HL-60/S4 (cell line): ENCODE results near the gene POLR2M.

Experiments used
- in situ Hi-C: fragments of 300-500 bp; cut with MboI; formaldehyde crosslinking; loops from 2 replicates; pipeline ENCODE4 v1.14.3; 2022; ENCODE audit warnings: low sequenced_read_pairs

Gene POLR2M

GRCh38 chr15:57691082-57691481 lies 15.4 kb upstream of the POLR2M start:
- in situ Hi-C loops = no loop called here

- in situ Hi-C loops = no loop called here
These were observed 13.8 kb upstream of the POLR2M start for GRCh38 chr15:57692709-57693108.

GRCh38 chr15:57694279-57694678 lies 12.2 kb upstream of the POLR2M start:
- in situ Hi-C loops = no loop called here

- in situ Hi-C loops = no loop called here
These were observed 10.4 kb upstream of the POLR2M start for GRCh38 chr15:57696146-57696545.

- in situ Hi-C loops = no loop called here
These were observed 8.9 kb upstream of the POLR2M start for GRCh38 chr15:57697588-57697987.

- in situ Hi-C loops = no loop called here
These were observed 8.3 kb upstream of the POLR2M start for GRCh38 chr15:57698243-57698642.

GRCh38 chr15:57698991-57699390 lies 7.5 kb upstream of the POLR2M start:
- in situ Hi-C loops = no loop called here

GRCh38 chr15:57703387-57703786 lies 3.1 kb upstream of the POLR2M start:
- in situ Hi-C loops = no loop called here

- in situ Hi-C loops = no loop called here
These were observed 2.1 kb upstream of the POLR2M start for GRCh38 chr15:57704441-57704840.

GRCh38 chr15:57705746-57706404 lies 639 bp upstream of the POLR2M start:
- in situ Hi-C loops = no loop called here

- in situ Hi-C loops = no loop called here
These were observed 1.5 kb downstream of the POLR2M start for GRCh38 chr15:57708047-57708446.

GRCh38 chr15:57718309-57718708 lies 11.8 kb downstream of the POLR2M start:
- in situ Hi-C loops = no loop called here

- in situ Hi-C loops = no loop called here
These were observed 14.4 kb downstream of the POLR2M start for GRCh38 chr15:57720867-57721266.

GRCh38 chr15:57726411-57726810 lies 19.9 kb downstream of the POLR2M start:
- in situ Hi-C loops = no loop called here

GRCh38 chr15:57727031-57727430 lies 20.5 kb downstream of the POLR2M start:
- in situ Hi-C loops = no loop called here

GRCh38 chr15:57728436-57728835 lies 21.9 kb downstream of the POLR2M start:
- in situ Hi-C loops = no loop called here

GRCh38 chr15:57730876-57731275 lies 24.4 kb downstream of the POLR2M start:
- in situ Hi-C loops = no loop called here

- in situ Hi-C loops = no loop called here
These were observed 25.1 kb downstream of the POLR2M start for GRCh38 chr15:57731530-57732103.

GRCh38 chr15:57732526-57733331 lies 26.2 kb downstream of the POLR2M start:
- in situ Hi-C loops = no loop called here

GRCh38 chr15:57734860-57735259 lies 28.3 kb downstream of the POLR2M start:
- in situ Hi-C loops = no loop called here

GRCh38 chr15:57735431-57735830 lies 28.9 kb downstream of the POLR2M start:
- in situ Hi-C loops = no loop called here

- in situ Hi-C loops = no loop called here
These were observed 29.4 kb downstream of the POLR2M start for GRCh38 chr15:57735891-57736290.
